ENCODE data around the gene NPIPB12.
A peak's percentile ranks its signal among the peaks of the same experiment; 100 is the strongest.
"Not testable (repeated sequence)": the region's sequence is repeated elsewhere in the genome, so short reads cannot be mapped to it uniquely, and the experiment has no call there.

NPIPB12 gene

GRCh38 chr16:29506308-29506707 is at the start of gene NPIPB12:
TSS of gene NPIPB12 (minus strand) at chr16:29506408.
- not testable (repeated sequence) for H3K4me1 ChIP-seq

GRCh38 chr16:29521520-29521919 is 15.3 kb upstream of the NPIPB12 start:
- H3K4me3 ChIP-seq (ENCODE audit: low read depth, low read length); H2AFZ ChIP-seq; H3K27ac ChIP-seq; H3K79me2 ChIP-seq; H3K9ac ChIP-seq; H3K4me1 ChIP-seq; H3K9me3 ChIP-seq (ENCODE audit: control insufficient read depth, low read length); H3K36me3 ChIP-seq (ENCODE audit: control insufficient read depth, insufficient read depth, low read length); H3K4me2 ChIP-seq (ENCODE audit: low read length); H3K27me3 ChIP-seq (ENCODE audit: control insufficient read depth, insufficient read depth, low read length): not testable (repeated sequence)

More at GRCh38 chr16:29506308-29506707, at the start of gene NPIPB12:
- H2AFZ ChIP-seq; H3K79me2 ChIP-seq; H3K4me3 ChIP-seq (ENCODE audit: low read depth, low read length); H3K27ac ChIP-seq; H3K9ac ChIP-seq; H3K4me2 ChIP-seq (ENCODE audit: low read length); H3K36me3 ChIP-seq (ENCODE audit: control insufficient read depth, insufficient read depth, low read length); H3K9me3 ChIP-seq (ENCODE audit: control insufficient read depth, low read length); H3K27me3 ChIP-seq (ENCODE audit: control insufficient read depth, insufficient read depth, low read length): not testable (repeated sequence)

GRCh38 chr16:29482276-29482675 is 23.9 kb downstream of the NPIPB12 start:
- not testable (repeated sequence) for H3K4me2 ChIP-seq (ENCODE audit: low read length); H3K4me3 ChIP-seq (ENCODE audit: low read depth, low read length)

GRCh38 chr16:29472065-29472464 is 34.1 kb downstream of the NPIPB12 start:
- H2AFZ ChIP-seq; H3K4me3 ChIP-seq (ENCODE audit: low read depth, low read length); H3K27me3 ChIP-seq (ENCODE audit: control insufficient read depth, insufficient read depth, low read length); H3K36me3 ChIP-seq (ENCODE audit: control insufficient read depth, insufficient read depth, low read length); H3K9ac ChIP-seq; H3K9me3 ChIP-seq (ENCODE audit: control insufficient read depth, low read length); H3K4me2 ChIP-seq (ENCODE audit: low read length); H3K4me1 ChIP-seq; H3K79me2 ChIP-seq; H3K27ac ChIP-seq: not testable (repeated sequence)

More at GRCh38 chr16:29482276-29482675, 23.9 kb downstream of the NPIPB12 start:
- not testable (repeated sequence) for H3K79me2 ChIP-seq; H2AFZ ChIP-seq; H3K36me3 ChIP-seq (ENCODE audit: control insufficient read depth, insufficient read depth, low read length); H3K27ac ChIP-seq; H3K9ac ChIP-seq; H3K27me3 ChIP-seq (ENCODE audit: control insufficient read depth, insufficient read depth, low read length); H3K9me3 ChIP-seq (ENCODE audit: control insufficient read depth, low read length); H3K4me1 ChIP-seq

- peak overlapping the region; percentile 51 for H3K27ac ChIP-seq
- not testable (repeated sequence) for H3K4me3 ChIP-seq (ENCODE audit: low read depth, low read length); H3K9ac ChIP-seq; H3K9me3 ChIP-seq (ENCODE audit: control insufficient read depth, low read length); H3K4me1 ChIP-seq; H3K36me3 ChIP-seq (ENCODE audit: control insufficient read depth, insufficient read depth, low read length); H3K79me2 ChIP-seq; H3K27me3 ChIP-seq (ENCODE audit: control insufficient read depth, insufficient read depth, low read length); H3K4me2 ChIP-seq (ENCODE audit: low read length)
- H2AFZ ChIP-seq: peak overlapping the region; percentile 70
These were observed 36.5 kb downstream of the NPIPB12 start for GRCh38 chr16:29469660-29470059.

DNA sequence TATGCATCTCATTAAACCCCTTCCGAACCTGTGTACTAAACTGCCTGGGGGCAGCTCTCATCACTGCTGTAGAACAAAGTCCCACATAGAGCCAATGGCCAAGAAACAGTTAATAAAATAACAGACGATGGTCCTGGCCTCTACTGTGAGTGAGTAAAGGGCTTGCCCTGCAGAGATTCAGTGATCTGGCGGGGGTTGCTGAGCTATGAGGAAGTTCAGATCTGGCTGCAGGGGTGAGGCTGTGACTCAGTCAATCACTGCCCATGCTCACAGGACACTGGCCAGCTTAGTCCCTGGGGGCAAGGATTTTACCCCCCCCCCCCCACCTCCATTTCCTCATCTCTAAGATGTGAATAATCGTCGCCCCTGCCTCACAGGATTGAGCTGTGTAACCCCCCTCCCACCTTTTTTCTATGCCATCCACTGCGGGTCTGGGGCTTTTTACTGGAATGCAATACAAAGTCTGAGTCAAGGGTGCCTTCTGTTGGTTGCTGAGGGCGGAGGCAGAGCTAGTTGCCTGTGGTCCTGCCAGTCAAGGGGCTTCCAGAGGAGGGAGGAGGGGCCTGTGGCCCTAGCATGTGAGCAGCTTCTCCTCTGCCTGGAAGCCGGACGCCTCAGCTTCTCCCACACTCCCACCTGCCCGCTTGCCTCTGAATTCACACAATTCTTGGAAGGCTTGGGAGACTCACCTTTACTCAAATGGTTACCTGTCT is 38.4 kb downstream of the NPIPB12 start:
- H3K4me2 ChIP-seq (ENCODE audit: low read length); H3K4me1 ChIP-seq; H3K4me3 ChIP-seq (ENCODE audit: low read depth, low read length); H3K9ac ChIP-seq; H2AFZ ChIP-seq; H3K27me3 ChIP-seq (ENCODE audit: control insufficient read depth, insufficient read depth, low read length); H3K9me3 ChIP-seq (ENCODE audit: control insufficient read depth, low read length); H3K79me2 ChIP-seq; H3K27ac ChIP-seq; H3K36me3 ChIP-seq (ENCODE audit: control insufficient read depth, insufficient read depth, low read length): not testable (repeated sequence)

- H2AFZ ChIP-seq; H3K4me3 ChIP-seq (ENCODE audit: low read depth, low read length); H3K9me3 ChIP-seq (ENCODE audit: control insufficient read depth, low read length); H3K79me2 ChIP-seq; H3K36me3 ChIP-seq (ENCODE audit: control insufficient read depth, insufficient read depth, low read length); H3K4me2 ChIP-seq (ENCODE audit: low read length); H3K27me3 ChIP-seq (ENCODE audit: control insufficient read depth, insufficient read depth, low read length); H3K4me1 ChIP-seq; H3K27ac ChIP-seq; H3K9ac ChIP-seq: not testable (repeated sequence)
These were observed 39.3 kb downstream of the NPIPB12 start for GRCh38 chr16:29466904-29467303.

GRCh38 chr16:29465985-29466824 is 40.0 kb downstream of the NPIPB12 start:
- H3K36me3 ChIP-seq (ENCODE audit: control insufficient read depth, insufficient read depth, low read length); H3K4me3 ChIP-seq (ENCODE audit: low read depth, low read length); H3K4me2 ChIP-seq (ENCODE audit: low read length); H3K79me2 ChIP-seq; H3K9me3 ChIP-seq (ENCODE audit: control insufficient read depth, low read length); H3K4me1 ChIP-seq; H3K27ac ChIP-seq; H3K9ac ChIP-seq; H3K27me3 ChIP-seq (ENCODE audit: control insufficient read depth, insufficient read depth, low read length); H2AFZ ChIP-seq: not testable (repeated sequence)

DNA sequence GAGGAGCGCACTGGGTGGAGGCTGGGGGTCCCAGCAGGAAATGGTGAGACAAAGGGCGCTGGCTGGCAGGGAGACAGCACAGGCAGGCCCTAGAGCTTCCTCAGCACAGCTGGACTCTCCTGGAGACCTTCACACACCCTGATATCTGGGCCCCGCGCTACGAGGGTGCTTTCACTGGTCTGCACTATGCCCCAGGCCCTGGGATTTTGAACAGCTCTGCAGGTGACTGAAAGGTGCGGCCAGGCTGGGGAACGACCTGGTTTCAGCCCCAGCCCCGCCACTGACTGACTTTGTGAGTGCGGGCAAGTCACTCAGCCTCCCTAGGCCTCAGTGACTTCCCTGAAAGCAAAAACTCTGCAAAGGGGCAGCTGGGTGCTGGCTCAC is 45.6 kb downstream of the NPIPB12 start:
- not testable (repeated sequence) for H3K36me3 ChIP-seq (ENCODE audit: control insufficient read depth, insufficient read depth, low read length); H3K27ac ChIP-seq; H3K4me2 ChIP-seq (ENCODE audit: low read length); H3K9ac ChIP-seq; H3K4me3 ChIP-seq (ENCODE audit: low read depth, low read length); H3K4me1 ChIP-seq; H2AFZ ChIP-seq; H3K79me2 ChIP-seq; H3K9me3 ChIP-seq (ENCODE audit: control insufficient read depth, low read length); H3K27me3 ChIP-seq (ENCODE audit: control insufficient read depth, insufficient read depth, low read length)

DNA sequence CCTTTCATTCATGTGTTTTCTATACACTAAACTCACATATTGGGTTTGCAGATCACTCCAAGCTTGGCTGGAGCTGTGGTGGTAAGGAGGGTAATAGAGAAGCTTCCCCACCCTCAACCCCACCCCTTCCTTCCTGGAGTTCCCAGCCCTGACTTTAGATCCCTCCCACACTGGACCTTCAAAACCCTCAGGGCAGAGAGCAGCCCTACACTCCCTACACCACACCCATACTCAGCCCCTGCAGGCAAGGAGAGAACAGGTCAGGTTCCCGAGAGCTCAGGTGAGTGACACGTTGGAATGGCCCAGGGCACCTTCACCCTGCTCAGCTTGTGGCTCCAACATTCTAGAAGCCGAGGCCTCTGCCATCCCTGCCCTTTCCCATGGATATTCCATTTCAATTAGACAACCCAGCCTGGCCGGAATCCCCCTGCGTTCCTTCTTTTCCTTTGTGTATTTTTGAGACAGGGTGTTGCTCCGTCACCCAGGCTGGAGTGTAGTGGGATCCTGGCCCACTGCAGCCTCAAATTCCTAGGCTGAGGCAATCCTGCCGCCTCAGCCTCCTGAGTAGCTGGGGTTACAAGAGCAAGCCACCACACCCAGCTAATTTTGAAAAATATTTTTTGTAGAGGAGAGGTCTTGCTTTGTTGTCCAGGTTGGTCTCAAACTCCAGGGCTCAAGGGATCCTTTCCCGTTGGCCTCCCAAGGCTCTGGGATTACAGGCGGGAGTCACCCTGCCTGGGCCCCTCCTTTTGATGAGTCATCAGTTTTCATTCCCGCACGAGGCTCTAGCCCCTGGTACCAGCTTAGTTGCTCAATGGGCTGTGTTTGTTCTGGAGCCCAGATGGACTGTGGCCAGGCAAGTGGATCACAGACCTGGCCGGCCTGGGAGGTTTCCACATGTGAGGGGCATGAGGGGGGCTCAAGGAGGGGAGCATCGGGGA is 46.2 kb downstream of the NPIPB12 start, which contains the start of gene SULT1A4:
TSS of gene SULT1A4 (plus strand) at position 208 of the 941 bp plus-strand sequence. CDS start 1,473 bp downstream, outside the sequence.
- H3K4me2 ChIP-seq (ENCODE audit: low read length); H3K4me1 ChIP-seq; H3K9me3 ChIP-seq (ENCODE audit: control insufficient read depth, low read length); H3K79me2 ChIP-seq; H3K27ac ChIP-seq; H3K36me3 ChIP-seq (ENCODE audit: control insufficient read depth, insufficient read depth, low read length); H3K27me3 ChIP-seq (ENCODE audit: control insufficient read depth, insufficient read depth, low read length); H2AFZ ChIP-seq; H3K4me3 ChIP-seq (ENCODE audit: low read depth, low read length); H3K9ac ChIP-seq: not testable (repeated sequence)
